Gastroesophageal sphincter (tissue), 4 donors: ENCODE results near the gene DDC. TPM values are rescaled to one million over a fixed set of nuclear protein-coding genes. Genes with fewer than 3 reads are reported as not detected.

Source experiments
- ATAC-seq: fragments of 150-250 bp; one replicate; pipeline ENCODE4 v1.9.1; 2016; ENCODE audit warnings: mild to moderate bottlenecking, moderate library complexity
- H3K27ac ChIP-seq, 4 donors: fragments of 200-600 bp; sonication (generic) in 3 of 4; 1 replicate in 3 of 4; 2 replicates in 1 of 4; pipeline ENCODE4 v1.5.1; 2016 to 2019
- H3K27me3 ChIP-seq: fragments of 200-600 bp; sonication (generic); one replicate; pipeline ENCODE4 v1.5.1; 2019
- H3K36me3 ChIP-seq, 2 donors: fragments of 200-600 bp; sonication (generic); one replicate each; pipeline ENCODE4 v1.5.1; 2019; ENCODE audit warnings: control low read depth in 1 of 2
- H3K4me1 ChIP-seq, 3 donors: fragments of 200-600 bp; sonication (generic); 1 replicate in 2 of 3; 2 replicates in 1 of 3; pipeline ENCODE4 v1.5.1; 2016 to 2019; ENCODE audit warnings: control low read depth in 2 of 3
- H3K4me3 ChIP-seq, 2 donors: fragments of 200-600 bp; sonication (generic); one replicate each; pipeline ENCODE4 v1.5.1; 2019; ENCODE audit warnings: mild to moderate bottlenecking in 1 of 2, moderate library complexity in 1 of 2
- H3K9me3 ChIP-seq, 3 donors: fragments of 200-600 bp; sonication (generic); one replicate each; pipeline ENCODE4 v1.5.1; 2017 to 2019; ENCODE audit warnings: control low read depth in 2 of 3
- EP300 ChIP-seq: sonication (generic); formaldehyde crosslinking; IDR thresholded peaks from one replicate; pipeline ENCODE4 v1.6.1; 2017; ENCODE audit warnings: antibody characterized with exemption, mild to moderate bottlenecking
- POLR2A ChIP-seq, 2 donors: fragments of 450-650 bp; IDR thresholded peaks; one replicate each; pipeline ENCODE4 v1.6.1; 2017; ENCODE audit warnings: antibody characterized with exemption in 2 of 2, mild to moderate bottlenecking in 2 of 2, moderate library complexity in 1 of 2
- POLR2AphosphoS5 ChIP-seq: sonication (generic); formaldehyde crosslinking; IDR thresholded peaks from one replicate; pipeline ENCODE4 v1.6.1; 2017; ENCODE audit warnings: antibody characterized with exemption
- WGBS, 2 donors: methylation state at CpG; one replicate each; pipeline ENCODE4 v1.1.5; 2018; ENCODE audit warnings: low coverage in 1 of 2; 5-methylcytosine and 5-hydroxymethylcytosine counted together
- total RNA-seq, 4 donors: library from RNA; depleted of rRNA; stranded (reverse); fragments of >200 nt; gene quantifications; one replicate each; pipeline ENCODE4 v1.1.0, GENCODE V29; 2016
- TF ChIP-seq, protein P1 (sequence below), 4 experiments: fragments of 200-600 bp in 2 of 4; fragments of 450-650 bp in 2 of 4; sonication (generic) in 1 of 4; IDR thresholded peaks; one replicate each; pipeline ENCODE4 v1.5.1; 2017 to 2019; ENCODE audit warnings: antibody characterized with exemption in 4 of 4, mild to moderate bottlenecking in 2 of 4, moderate library complexity in 2 of 4

Gene DDC
- total RNA-seq, 4 donors from 2014 or later, result not detected

GRCh38 chr7:50415844-50416364, 149.3 kb downstream of the DDC start:
- no peaks in the 10 kb centered on the region for H3K36me3 ChIP-seq
- no peaks in the 10 kb centered on the region for H3K9me3 ChIP-seq
- no peaks in the 10 kb centered on the region for H3K4me1 ChIP-seq
- H3K4me3 ChIP-seq, result no peak overlapping the region
- ATAC-seq, result no peak
- 79 to 87% methylated on average over 5 to 6 of the region's 6 CpGs for WGBS, 2 donors
- no peak overlapping the region for H3K27ac ChIP-seq
- no peaks in the 10 kb centered on the region for H3K27me3 ChIP-seq
- no peak for TF ChIP-seq EP300
- no peak for TF ChIP-seq POLR2AphosphoS5
- TF ChIP-seq, protein P1, sequence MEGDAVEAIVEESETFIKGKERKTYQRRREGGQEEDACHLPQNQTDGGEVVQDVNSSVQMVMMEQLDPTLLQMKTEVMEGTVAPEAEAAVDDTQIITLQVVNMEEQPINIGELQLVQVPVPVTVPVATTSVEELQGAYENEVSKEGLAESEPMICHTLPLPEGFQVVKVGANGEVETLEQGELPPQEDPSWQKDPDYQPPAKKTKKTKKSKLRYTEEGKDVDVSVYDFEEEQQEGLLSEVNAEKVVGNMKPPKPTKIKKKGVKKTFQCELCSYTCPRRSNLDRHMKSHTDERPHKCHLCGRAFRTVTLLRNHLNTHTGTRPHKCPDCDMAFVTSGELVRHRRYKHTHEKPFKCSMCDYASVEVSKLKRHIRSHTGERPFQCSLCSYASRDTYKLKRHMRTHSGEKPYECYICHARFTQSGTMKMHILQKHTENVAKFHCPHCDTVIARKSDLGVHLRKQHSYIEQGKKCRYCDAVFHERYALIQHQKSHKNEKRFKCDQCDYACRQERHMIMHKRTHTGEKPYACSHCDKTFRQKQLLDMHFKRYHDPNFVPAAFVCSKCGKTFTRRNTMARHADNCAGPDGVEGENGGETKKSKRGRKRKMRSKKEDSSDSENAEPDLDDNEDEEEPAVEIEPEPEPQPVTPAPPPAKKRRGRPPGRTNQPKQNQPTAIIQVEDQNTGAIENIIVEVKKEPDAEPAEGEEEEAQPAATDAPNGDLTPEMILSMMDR (IDR thresholded peaks at IDR 0.05), result no peak
- no peak for TF ChIP-seq POLR2A (IDR thresholded peaks at IDR 0.05)

- 60 to 88% methylated on average over 1 to 7 of the region's 7 CpGs for WGBS, 2 donors
- Histone ChIP-seq H3K4me1 (no peaks in the 10 kb centered on the region), H3K27me3 (no peaks in the 10 kb centered on the region), H3K36me3 (no peaks in the 10 kb centered on the region), H3K9me3 (no peaks in the 10 kb centered on the region), H3K4me3 (no peak overlapping the region), H3K27ac (no peak overlapping the region)
- TF ChIP-seq POLR2AphosphoS5 (no peak), POLR2A (IDR thresholded peaks at IDR 0.05) (no peak), EP300 (no peak)
- TF ChIP-seq, protein P1 (IDR thresholded peaks at IDR 0.05), result no peak
- no peak for ATAC-seq
These were observed 151.6 kb downstream of the DDC start for GRCh38 chr7:50413561-50413960.

DNA sequence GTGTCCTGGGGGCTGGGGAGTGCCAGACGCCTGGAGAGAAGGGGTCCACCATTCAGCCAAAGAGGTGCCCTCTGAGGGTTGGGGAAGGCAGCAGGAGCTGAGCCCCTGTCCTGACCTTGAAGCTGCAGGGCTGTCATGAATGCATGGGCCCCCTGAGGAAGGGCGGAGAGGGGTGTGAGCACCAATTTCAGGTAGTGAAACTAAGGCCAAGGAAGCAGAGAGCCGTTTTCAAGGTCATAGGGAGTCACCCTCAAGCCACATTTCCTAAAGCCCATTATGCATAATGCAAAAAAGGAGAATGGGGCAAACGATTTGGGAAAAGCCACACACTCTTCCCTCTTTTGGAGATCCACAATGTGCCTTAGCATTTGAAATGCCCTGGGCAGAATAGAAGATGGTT, 152.2 kb downstream of the DDC start:
- no peaks in the 10 kb centered on the region for H3K27me3 ChIP-seq
- 45 to 51% methylated on average over 3 to 4 of the region's 4 CpGs for WGBS, 2 donors
- H3K4me1 ChIP-seq, result no peaks in the 10 kb centered on the region
- TF ChIP-seq, protein P1 (IDR thresholded peaks at IDR 0.05), result no peak
- TF ChIP-seq POLR2A (IDR thresholded peaks at IDR 0.05), result no peak
- H3K4me3 ChIP-seq, result no peak overlapping the region
- no peaks in the 10 kb centered on the region for H3K36me3 ChIP-seq
- H3K27ac ChIP-seq, result no peak overlapping the region
- no peaks in the 10 kb centered on the region for H3K9me3 ChIP-seq
- no peak for ATAC-seq

DNA sequence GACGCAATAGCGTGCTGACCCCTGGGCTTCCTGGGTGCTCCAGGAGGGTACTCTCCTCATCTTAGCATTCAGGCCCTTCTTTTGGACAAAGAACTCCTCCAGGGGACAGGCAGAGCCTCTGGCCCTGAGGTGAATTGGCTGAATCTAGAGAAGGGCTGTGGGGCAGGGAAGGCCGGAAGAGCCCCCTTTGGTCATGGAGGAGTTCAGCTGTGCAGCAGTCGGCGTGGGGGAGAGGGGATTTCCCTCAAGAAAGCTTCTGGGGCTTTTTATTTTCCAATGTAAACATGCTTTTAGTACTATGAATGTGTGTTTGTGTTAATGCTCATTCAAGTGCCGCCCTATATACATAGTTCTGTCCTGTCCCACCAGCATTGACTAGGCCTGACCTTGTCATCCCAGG, 153.9 kb downstream of the DDC start:
- TF ChIP-seq POLR2A (IDR thresholded peaks at IDR 0.05) (no peak), POLR2AphosphoS5 (no peak), EP300 (no peak)
- TF ChIP-seq, protein P1 (IDR thresholded peaks at IDR 0.05), result no peak
- no peaks in the 10 kb centered on the region for H3K9me3 ChIP-seq
- H3K27ac ChIP-seq, result no peak overlapping the region
- H3K27me3 ChIP-seq, result peaks cover 11% of the 10 kb centered on the region
- H3K4me1 ChIP-seq, result no peaks in the 10 kb centered on the region
- H3K4me3 ChIP-seq, result no peak overlapping the region
- no peak for ATAC-seq
- WGBS, 2 donors, result 90% methylated on average over 2 of the region's 6 CpGs; no CpG with 5 or more reads in 1 of the 2 donors
- no peaks in the 10 kb centered on the region for H3K36me3 ChIP-seq

GRCh38 chr7:50409856-50410745, 155.1 kb downstream of the DDC start:
- Histone ChIP-seq H3K4me3 (no peak overlapping the region), H3K4me1 (no peaks in the 10 kb centered on the region), H3K27ac (no peak overlapping the region), H3K27me3 (peaks cover 23% of the 10 kb centered on the region), H3K36me3 (no peaks in the 10 kb centered on the region), H3K9me3 (no peaks in the 10 kb centered on the region)
- ATAC-seq, result no peak
- TF ChIP-seq, protein P1 (IDR thresholded peaks at IDR 0.05), result no peak
- TF ChIP-seq POLR2AphosphoS5 (no peak), POLR2A (IDR thresholded peaks at IDR 0.05) (no peak)
- WGBS, 2 donors, result 77 to 83% methylated on average over 7 to 9 of the region's 17 CpGs
